ENCODE data around the gene CADM1. TPM values are rescaled to one million over a fixed set of nuclear protein-coding genes. Genes with fewer than 3 reads are reported as not detected.

The CADM1 gene
- total RNA-seq, 4 donors from 2014 or later: 7.4 to 61.5 (median 28.5) TPM

GRCh38 chr11:115366826-115367225 lies 137.4 kb downstream of the CADM1 start:
- Histone ChIP-seq H3K4me3 (no peak overlapping the region), H3K27me3 (no peaks in the 10 kb centered on the region), H3K4me1 (no peaks in the 10 kb centered on the region), H3K27ac (no peak overlapping the region), H3K9me3 (no peaks in the 10 kb centered on the region), H3K36me3 (no peaks in the 10 kb centered on the region)
- TF ChIP-seq CTCF (IDR thresholded peaks at IDR 0.05) (no peak), POLR2A (IDR thresholded peaks at IDR 0.05) (no peak)
- intact Hi-C loops (cut with DNase I; ENCODE audit: low total_unique reads): no loop called here
- no peak for DNase-seq

GRCh38 chr11:115365907-115366306 lies 138.3 kb downstream of the CADM1 start:
- Histone ChIP-seq H3K27ac (no peak overlapping the region), H3K36me3 (no peaks in the 10 kb centered on the region), H3K4me3 (no peak overlapping the region), H3K9me3 (no peaks in the 10 kb centered on the region), H3K27me3 (no peaks in the 10 kb centered on the region), H3K4me1 (no peaks in the 10 kb centered on the region)
- TF ChIP-seq CTCF (IDR thresholded peaks at IDR 0.05): no peak
- TF ChIP-seq POLR2A (IDR thresholded peaks at IDR 0.05): no peak
- intact Hi-C loops (cut with DNase I; ENCODE audit: low total_unique reads): no loop called here
- DNase-seq: no peak

- no peaks in the 10 kb centered on the region for H3K36me3 ChIP-seq
- no peak for DNase-seq
- no peak overlapping the region for H3K4me3 ChIP-seq
- no peaks in the 10 kb centered on the region for H3K27me3 ChIP-seq
- intact Hi-C loops (cut with DNase I; ENCODE audit: low total_unique reads): no loop called here
- no peaks in the 10 kb centered on the region for H3K9me3 ChIP-seq
- no peak for TF ChIP-seq CTCF (IDR thresholded peaks at IDR 0.05)
- H3K27ac ChIP-seq: no peak overlapping the region
- no peaks in the 10 kb centered on the region for H3K4me1 ChIP-seq
These were observed 139.3 kb downstream of the CADM1 start for GRCh38 chr11:115364896-115365295.

GRCh38 chr11:115363921-115364320 lies 140.3 kb downstream of the CADM1 start:
- H3K9me3 ChIP-seq: no peaks in the 10 kb centered on the region
- H3K36me3 ChIP-seq: no peaks in the 10 kb centered on the region
- no peak overlapping the region for H3K27ac ChIP-seq
- no peak for DNase-seq
- intact Hi-C loops (cut with DNase I; ENCODE audit: low total_unique reads): no loop called here
- TF ChIP-seq POLR2A (IDR thresholded peaks at IDR 0.05) (no peak), CTCF (IDR thresholded peaks at IDR 0.05) (no peak)
- H3K27me3 ChIP-seq: no peaks in the 10 kb centered on the region
- no peaks in the 10 kb centered on the region for H3K4me1 ChIP-seq
- no peak overlapping the region for H3K4me3 ChIP-seq

GRCh38 chr11:115363426-115363825 lies 140.8 kb downstream of the CADM1 start:
- no peak overlapping the region for H3K4me3 ChIP-seq
- TF ChIP-seq CTCF (IDR thresholded peaks at IDR 0.05) (no peak), POLR2A (IDR thresholded peaks at IDR 0.05) (no peak)
- H3K27me3 ChIP-seq: no peaks in the 10 kb centered on the region
- DNase-seq: no peak
- intact Hi-C loops (cut with DNase I; ENCODE audit: low total_unique reads): no loop called here
- no peaks in the 10 kb centered on the region for H3K36me3 ChIP-seq
- H3K27ac ChIP-seq: no peak overlapping the region
- no peaks in the 10 kb centered on the region for H3K9me3 ChIP-seq
- H3K4me1 ChIP-seq: no peaks in the 10 kb centered on the region
